ENCODE data around the gene FRMD8. TPM values are rescaled to one million over a fixed set of nuclear protein-coding genes. Genes with fewer than 3 reads are reported as not detected.

Gene FRMD8
- total RNA-seq, 1 experiment from 2014 or later: 22.7 TPM

- Histone ChIP-seq H3K4me1 (ENCODE audit: insufficient read depth, low read length) (no peaks in the 10 kb centered on the region; the same call in 1 of the 2 replicates), H3T11ph (ENCODE audit: low read length) (no peak overlapping the region), H4K8ac (replicated peaks; ENCODE audit: insufficient read length, low read depth, low read length) (no peak overlapping the region), H2AK5ac (ENCODE audit: insufficient read length, low read length) (no peak overlapping the region), H3K27ac (ENCODE audit: insufficient read length, low read depth, low read length) (no peak overlapping the region), H3K4ac (ENCODE audit: low read depth, low read length) (no peak overlapping the region), H2BK12ac (ENCODE audit: insufficient read length, low read depth, low read length) (no peak overlapping the region), H3K56ac (ENCODE audit: insufficient read length, low read depth, low read length) (no peak overlapping the region), H3K14ac (ENCODE audit: insufficient read depth, low read length) (no peak overlapping the region; the same call in 1 of the 2 replicates), H2BK120ac (ENCODE audit: low read depth, low read length, poor library complexity, severe bottlenecking) (no peak overlapping the region), H2BK20ac (ENCODE audit: low read depth, low read length, poor library complexity, severe bottlenecking) (no peak overlapping the region), H3K4me2 (ENCODE audit: insufficient read depth, insufficient read length, low read length) (no peak overlapping the region), H3K27me3 (ENCODE audit: insufficient read depth, low read length) (no peaks in the 10 kb centered on the region), H4K91ac (ENCODE audit: insufficient read length, low read depth, low read length) (no peak overlapping the region), H2AFZ (ENCODE audit: low read length) (no peak overlapping the region), H3K23ac (ENCODE audit: insufficient read length, low read depth, low read length) (no peak overlapping the region), H3K9ac (ENCODE audit: extremely low read depth, insufficient read length, low read length) (no peak overlapping the region), H2BK5ac (ENCODE audit: insufficient read length, low read length) (no peak overlapping the region), H3K79me1 (ENCODE audit: insufficient read depth, low read depth, low read length, poor library complexity, severe bottlenecking) (no peaks in the 10 kb centered on the region), H3K79me2 (ENCODE audit: insufficient read depth, low read length) (no peaks in the 10 kb centered on the region), H3K23me2 (ENCODE audit: insufficient read length, low read depth, low read length, poor library complexity, severe bottlenecking) (no peaks in the 10 kb centered on the region), H2BK15ac (ENCODE audit: low read depth, low read length) (no peak overlapping the region), H3K18ac (ENCODE audit: insufficient read length, low read depth, low read length) (no peak overlapping the region), H4K5ac (ENCODE audit: insufficient read length, low read depth, low read length) (no peak overlapping the region), H3K9me3 (ENCODE audit: control insufficient read depth, low read depth, low read length) (no peaks in the 10 kb centered on the region), H4K20me1 (ENCODE audit: control insufficient read depth, insufficient read depth, insufficient read length) (peaks cover 2% of the 10 kb centered on the region)
- H3K9me3 Mint-ChIP-seq: no peaks in the 10 kb centered on the region
- peaks cover 11 to 13% of the 10 kb centered on the region in 2 experiments for H3K4me1 Mint-ChIP-seq
- peaks cover 0 to 8% (median 5%) of the 10 kb centered on the region in 3 experiments; a peak in 4 of 7 replicates for H3K36me3 Mint-ChIP-seq (ENCODE audit: insufficient read depth in 1 of 3, low read depth in 3 of 3)
- peaks cover 3% of the 10 kb centered on the region; the same call in 1 of the 2 replicates for H3K27me3 Mint-ChIP-seq (ENCODE audit: low read depth)
- no CpG with 5 or more reads among the region's 20 CpGs for WGBS (ENCODE audit: extremely low coverage, insufficient read length, low lambda C conversion rate)
- H3K27ac Mint-ChIP-seq: peak overlapping the region in 1 of 3 experiments; percentile 76; a peak in 2 of 7 replicates
- no peak for TF ChIP-seq CTCF (conservative IDR thresholded peaks at IDR 0.05)
- DNase-seq: no peak
- peak overlapping the region in 1 of 2 experiments; percentile 32; a peak in 1 of 5 replicates for H3K4me3 Mint-ChIP-seq
These were observed 3.0 kb downstream of the FRMD8 start for GRCh38 chr11:65389294-65389980.

All from H9 (cell line).